Activated CD4-positive, alpha-beta T cell treated with anti-CD3 and anti-CD28 coated beads, Interleukin-2, amount 10 ng/mL, durations not matched to agents 24 days and 14 days (primary cell): ENCODE measurements around the gene TMEM225B. TPM values are rescaled to one million over a fixed set of nuclear protein-coding genes. Genes with fewer than 3 reads are reported as not detected.
A peak's percentile ranks its signal among the peaks of the same experiment; 100 is the strongest.
"Not testable (repeated sequence)": the region's sequence is repeated elsewhere in the genome, so short reads cannot be mapped to it uniquely, and the experiment has no call there.

Experiments
- DNase-seq: peaks from one replicate; pipeline ENCODE4 v3.0.0; 2022
- H3K27ac Mint-ChIP-seq: one replicate; pipeline ENCODE4 v1.8.0; 2022; ENCODE audit warnings: mild to moderate bottlenecking, mixed read lengths
- H3K27me3 Mint-ChIP-seq: one replicate; pipeline ENCODE4 v1.8.0; 2022; ENCODE audit warnings: mixed read lengths
- H3K36me3 Mint-ChIP-seq: one replicate; pipeline ENCODE4 v1.8.0; 2022; ENCODE audit warnings: low read depth, mild to moderate bottlenecking, mixed read lengths
- H3K4me1 Mint-ChIP-seq: one replicate; pipeline ENCODE4 v1.8.0; 2021; ENCODE audit warnings: mixed read lengths
- H3K4me3 Mint-ChIP-seq: one replicate; pipeline ENCODE4 v1.8.0; 2022; ENCODE audit warnings: mild to moderate bottlenecking, moderate library complexity, mixed read lengths
- H3K9me3 Mint-ChIP-seq: one replicate; pipeline ENCODE4 v1.8.0; 2021; ENCODE audit warnings: mixed read lengths
- intact Hi-C: fragments of 100-400 bp; cut with micrococcal nuclease; formaldehyde crosslinking; loops from one replicate; pipeline ENCODE4 v1.15.1; 2023
- total RNA-seq: library from RNA; stranded (reverse); gene quantifications from 2 replicates; pipeline ENCODE4 v1.2.3, GENCODE V29; 2022

TMEM225B gene, protein sequence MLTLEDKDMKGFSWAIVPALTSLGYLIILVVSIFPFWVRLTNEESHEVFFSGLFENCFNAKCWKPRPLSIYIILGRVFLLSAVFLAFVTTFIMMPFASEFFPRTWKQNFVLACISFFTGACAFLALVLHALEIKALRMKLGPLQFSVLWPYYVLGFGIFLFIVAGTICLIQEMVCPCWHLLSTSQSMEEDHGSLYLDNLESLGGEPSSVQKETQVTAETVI
- total RNA-seq: 0.50 and 0.61 TPM in 2 replicates

- Mint-ChIP-seq H3K27me3 (no peaks in the 10 kb centered on the region), H3K4me1 (peaks cover 2% of the 10 kb centered on the region), H3K27ac (no peak within 1 kb of the TSS), H3K36me3 (no peaks in the 10 kb centered on the region), H3K4me3 (no peak within 1 kb of the TSS), H3K9me3 (no peaks in the 10 kb centered on the region)
- peak; percentile 88 for DNase-seq
- intact Hi-C loops: no loop called here
Measured at GRCh38 chr7:99597762-99598501, at the start of gene TMEM225B. Gene TMEM225B (plus strand): TSS chr7:99598267. CDS start chr7:99604389, 6,122 bp downstream.

GRCh38 chr7:99549545-99549944, 48.5 kb upstream of the TMEM225B start:
- H3K27me3 Mint-ChIP-seq, H3K4me3 Mint-ChIP-seq, intact Hi-C loops, H3K9me3 Mint-ChIP-seq, H3K27ac Mint-ChIP-seq, DNase-seq: not testable (repeated sequence)
- Mint-ChIP-seq H3K4me1 (peaks cover 18% of the 10 kb centered on the region), H3K36me3 (peaks cover 50% of the 10 kb centered on the region)

- Mint-ChIP-seq H3K27ac (peak overlapping the region; percentile 91), H3K4me3 (peak overlapping the region; percentile 94), H3K27me3 (no peaks in the 10 kb centered on the region), H3K9me3 (peaks cover 4% of the 10 kb centered on the region), H3K36me3 (peaks cover 61% of the 10 kb centered on the region), H3K4me1 (peaks cover 21% of the 10 kb centered on the region)
- intact Hi-C loops: loop anchor here (10.0 kb wide), 3 partner anchors 77 to 533 kb away; partner anchors contain the start of genes COPS6, ZKSCAN1, ZNF3 and ZNF789
- DNase-seq: peak; percentile 56
Measured at GRCh38 chr7:99551334-99551733, 46.7 kb upstream of the TMEM225B start.

DNA sequence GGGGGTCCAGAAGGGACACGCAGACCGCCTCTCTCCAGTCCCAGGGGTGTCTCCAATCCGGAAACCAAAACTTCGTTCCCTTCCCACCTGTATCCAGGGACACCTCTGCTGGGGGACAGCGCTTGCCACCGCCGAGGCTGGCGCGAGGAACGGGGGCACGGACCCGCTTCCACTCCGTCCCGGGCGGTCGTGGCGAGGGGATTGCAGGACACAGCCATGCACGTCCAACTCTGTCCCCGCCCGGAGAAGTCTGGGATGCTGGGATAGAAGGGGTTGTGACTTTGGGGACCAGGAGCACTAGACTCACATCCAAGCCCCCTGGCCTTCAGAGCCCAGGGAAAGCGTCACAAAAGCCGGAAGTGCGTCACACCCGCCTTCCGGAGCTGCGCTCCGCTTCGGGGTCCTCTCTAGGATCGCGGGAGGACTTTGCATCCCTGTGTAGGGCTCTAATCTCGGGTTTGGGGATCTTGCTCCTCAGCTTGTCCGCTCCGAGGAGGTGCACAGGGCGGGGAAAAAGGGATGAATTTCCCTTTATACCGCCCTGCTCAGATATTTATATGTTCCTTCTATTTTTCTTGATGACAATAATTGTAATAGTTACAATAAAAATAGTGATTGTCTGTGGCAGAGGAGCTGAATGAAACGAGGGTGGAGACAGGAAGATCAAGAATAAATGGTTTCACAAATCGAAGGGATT, 46.2 kb upstream of the TMEM225B start, which contains the start of gene FAM200A:
Gene FAM200A (minus strand): TSS at position 348 of the 697 bp plus-strand sequence. CDS start 3,707 bp downstream, outside the sequence.
- peaks cover 21% of the 10 kb centered on the region for H3K4me1 Mint-ChIP-seq
- H3K4me3 Mint-ChIP-seq: peak within 1 kb of the TSS; percentile 94
- peaks cover 61% of the 10 kb centered on the region for H3K36me3 Mint-ChIP-seq
- no peaks in the 10 kb centered on the region for H3K27me3 Mint-ChIP-seq
- DNase-seq: peak; percentile 95
- H3K27ac Mint-ChIP-seq: peak within 1 kb of the TSS; percentile 91
- H3K9me3 Mint-ChIP-seq: peaks cover 4% of the 10 kb centered on the region
- intact Hi-C loops: loop anchor here (1.0 to 10.0 kb wide), 6 partner anchors 48 to 533 kb away; partner anchors contain the start of genes COPS6, ZKSCAN1, ZKSCAN5 and ZNF3

- Mint-ChIP-seq H3K36me3 (peaks cover 60% of the 10 kb centered on the region), H3K4me1 (peaks cover 28% of the 10 kb centered on the region), H3K9me3 (peaks cover 4% of the 10 kb centered on the region), H3K27ac (no peak overlapping the region), H3K4me3 (no peak overlapping the region), H3K27me3 (no peaks in the 10 kb centered on the region)
- intact Hi-C loops: loop anchor here (10.0 kb wide), 3 partner anchors 78 to 532 kb away; partner anchors contain the start of genes COPS6, ZKSCAN1, ZNF3 and ZNF789
- DNase-seq: no peak
Measured at GRCh38 chr7:99553039-99553438, 45.0 kb upstream of the TMEM225B start.

DNA sequence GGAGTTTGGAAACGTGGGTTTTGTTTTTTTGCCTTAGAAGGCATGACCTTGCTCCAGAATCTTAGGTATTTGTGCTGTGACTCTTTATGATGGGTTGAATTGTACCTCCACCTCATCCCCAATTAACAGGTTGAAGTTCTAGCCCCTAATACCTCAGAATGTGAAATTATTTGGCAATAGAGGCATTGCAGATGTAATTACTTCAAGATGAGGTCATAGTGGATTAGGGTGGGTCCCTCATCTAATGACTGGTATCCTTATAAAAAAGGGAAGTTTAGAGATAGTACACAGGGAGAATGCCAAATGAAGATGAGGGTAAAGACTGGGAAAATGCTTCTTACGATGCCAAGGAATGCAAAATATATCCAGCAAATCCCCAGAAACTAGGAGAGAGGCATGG, 43.1 kb upstream of the TMEM225B start:
- H3K4me1 Mint-ChIP-seq: peaks cover 29% of the 10 kb centered on the region
- H3K27ac Mint-ChIP-seq: no peak overlapping the region
- no peak overlapping the region for H3K4me3 Mint-ChIP-seq
- no peak for DNase-seq
- H3K27me3 Mint-ChIP-seq: no peaks in the 10 kb centered on the region
- H3K36me3 Mint-ChIP-seq: peaks cover 50% of the 10 kb centered on the region
- H3K9me3 Mint-ChIP-seq: no peaks in the 10 kb centered on the region
- intact Hi-C loops: loop anchor here (10.0 kb wide), 3 partner anchors 80 to 530 kb away; partner anchors contain the start of genes COPS6, ZKSCAN1, ZNF3 and ZNF789

DNA sequence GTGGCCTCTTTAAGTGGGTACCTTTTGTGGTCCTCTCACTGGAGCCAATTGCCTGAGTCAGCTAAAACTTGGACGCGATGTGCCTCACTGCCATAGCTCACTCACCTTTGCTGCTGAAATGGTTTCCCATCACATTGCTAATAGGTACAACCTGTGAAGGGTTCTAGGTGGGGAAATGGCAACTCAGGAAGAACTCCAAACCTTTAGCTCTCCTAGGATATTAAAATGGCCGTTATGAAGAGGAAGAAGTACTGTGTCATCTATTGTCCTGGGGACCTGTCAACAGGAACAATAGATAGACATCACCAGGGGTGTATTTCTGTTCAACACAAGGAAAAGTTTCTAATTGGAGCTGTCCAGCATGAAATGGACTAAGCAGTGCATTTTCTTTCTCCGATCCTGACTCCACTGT, 40.9 kb upstream of the TMEM225B start:
- peak; percentile 56 for DNase-seq
- no peaks in the 10 kb centered on the region for H3K9me3 Mint-ChIP-seq
- H3K27me3 Mint-ChIP-seq: no peaks in the 10 kb centered on the region
- intact Hi-C loops: loop anchor here (10.0 kb wide), 3 partner anchors 82 to 528 kb away; partner anchors contain the start of genes COPS6, ZKSCAN1, ZNF3 and ZNF789
- H3K36me3 Mint-ChIP-seq: peaks cover 60% of the 10 kb centered on the region
- H3K27ac Mint-ChIP-seq: peak overlapping the region; percentile 99
- H3K4me1 Mint-ChIP-seq: peaks cover 40% of the 10 kb centered on the region
- H3K4me3 Mint-ChIP-seq: peak overlapping the region; percentile 100

GRCh38 chr7:99557940-99558305, 40.1 kb upstream of the TMEM225B start:
- no peak for DNase-seq
- Mint-ChIP-seq H3K27ac (peak overlapping the region; percentile 99), H3K36me3 (peaks cover 64% of the 10 kb centered on the region), H3K9me3 (no peaks in the 10 kb centered on the region), H3K27me3 (no peaks in the 10 kb centered on the region), H3K4me3 (peak overlapping the region; percentile 100), H3K4me1 (peaks cover 42% of the 10 kb centered on the region)
- intact Hi-C loops: loop anchor here (1.0 to 10.0 kb wide), 7 partner anchors 23 to 527 kb away; partner anchors contain the start of genes BUD31, COPS6, PDAP1 and ZKSCAN1

GRCh38 chr7:99558306-99559174, 39.5 kb upstream of the TMEM225B start, which contains the start of gene ZNF655:
Gene ZNF655 (plus strand): TSS chr7:99558642. CDS start chr7:99560560, 1,918 bp downstream.
- Mint-ChIP-seq H3K36me3 (peaks cover 66% of the 10 kb centered on the region), H3K4me3 (peak within 1 kb of the TSS; percentile 100), H3K4me1 (peaks cover 40% of the 10 kb centered on the region), H3K9me3 (no peaks in the 10 kb centered on the region), H3K27ac (peak within 1 kb of the TSS; percentile 99), H3K27me3 (no peaks in the 10 kb centered on the region)
- DNase-seq: peak; percentile 97
- intact Hi-C loops: loop anchor here (1.0 to 10.0 kb wide), 7 partner anchors 22 to 526 kb away; partner anchors contain the start of genes BUD31, COPS6, PDAP1 and ZKSCAN1

- intact Hi-C loops: loop anchor here (2.0 to 10.0 kb wide), 6 partner anchors 21 to 525 kb away; partner anchors contain the start of genes BUD31, COPS6, PDAP1 and ZKSCAN1
- no peak for DNase-seq
- peaks cover 68% of the 10 kb centered on the region for H3K36me3 Mint-ChIP-seq
- peak overlapping the region; percentile 100 for H3K4me3 Mint-ChIP-seq
- peak overlapping the region; percentile 99 for H3K27ac Mint-ChIP-seq
- H3K4me1 Mint-ChIP-seq: peaks cover 44% of the 10 kb centered on the region
- H3K9me3 Mint-ChIP-seq: no peaks in the 10 kb centered on the region
- H3K27me3 Mint-ChIP-seq: no peaks in the 10 kb centered on the region
Measured at GRCh38 chr7:99559175-99559915, 38.7 kb upstream of the TMEM225B start.

DNA sequence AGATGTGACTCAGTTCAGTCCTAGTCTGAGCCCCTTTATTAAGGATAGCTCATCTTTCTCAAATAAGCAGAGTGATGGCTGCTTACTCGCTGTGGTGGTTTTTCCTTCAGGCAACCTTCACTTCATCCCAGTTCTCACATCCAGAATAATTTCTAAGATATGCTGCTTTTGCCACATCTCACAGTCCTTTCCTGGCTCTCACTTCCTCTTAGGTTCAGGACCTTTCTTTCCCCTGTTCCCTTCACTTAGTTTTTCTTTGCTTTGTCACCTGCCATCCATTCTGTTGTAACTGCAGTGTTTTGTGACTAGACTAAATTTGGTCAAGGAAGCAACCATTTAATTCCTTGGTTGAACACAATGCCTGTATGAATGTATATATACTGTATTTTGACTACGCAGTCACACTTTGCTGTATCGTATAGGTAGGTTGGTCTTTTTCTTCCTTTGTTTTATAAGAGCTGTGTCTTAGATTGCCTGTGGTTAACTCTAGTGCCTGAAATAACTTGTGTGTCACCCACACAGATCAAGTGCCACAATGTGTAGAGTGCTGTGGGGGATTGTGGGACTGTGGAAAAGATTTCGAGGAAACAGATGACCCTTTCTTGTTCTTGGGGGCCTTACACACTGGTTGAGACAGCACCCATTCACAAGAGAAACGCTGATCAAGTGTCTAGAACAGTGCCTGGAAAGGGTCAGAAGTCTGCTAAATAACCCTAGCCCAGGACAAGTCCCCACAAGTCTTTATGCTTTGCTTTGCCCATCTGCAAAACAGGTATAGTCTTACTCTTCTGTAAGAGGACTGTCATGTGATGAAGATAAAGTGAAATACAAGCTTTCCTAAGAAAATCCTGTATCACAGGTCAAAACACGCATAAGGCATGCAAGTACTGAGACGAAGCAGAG, 37.0 kb upstream of the TMEM225B start:
- peak overlapping the region; percentile 69 for H3K27ac Mint-ChIP-seq
- peaks cover 45% of the 10 kb centered on the region for H3K4me1 Mint-ChIP-seq
- peak overlapping the region; percentile 55 for H3K4me3 Mint-ChIP-seq
- H3K27me3 Mint-ChIP-seq: no peaks in the 10 kb centered on the region
- H3K36me3 Mint-ChIP-seq: peaks cover 66% of the 10 kb centered on the region
- intact Hi-C loops: no loop called here
- no peaks in the 10 kb centered on the region for H3K9me3 Mint-ChIP-seq
- no peak for DNase-seq
